Spleen (tissue), 7 donors: ENCODE measurements around the gene C2orf72.

Source experiments
- POLR2A ChIP-seq, 3 donors: fragments of 450-650 bp; IDR thresholded peaks; one replicate each; pipeline ENCODE4 v1.5.1; 2017; ENCODE audit warnings: antibody characterized with exemption in 3 of 3, mild to moderate bottlenecking in 1 of 3
- POLR2AphosphoS5 ChIP-seq, 3 donors: sonication (generic); formaldehyde crosslinking; IDR thresholded peaks; one replicate each; pipeline ENCODE4 v1.5.1; 2017; ENCODE audit warnings: antibody characterized with exemption in 3 of 3
- TF ChIP-seq, protein P1 (sequence below), 11 experiments: fragments of 200-600 bp in 7 of 11; fragments of 450-650 bp in 4 of 11; sonication (generic) in 4 of 11; IDR thresholded peaks in 8 of 11; conservative IDR thresholded peaks in 3 of 11; 1 replicate in 7 of 11; 2 replicates in 4 of 11; pipeline versions ENCODE4 v1.4.0 to v1.8.0; 2016 to 2021; ENCODE audit warnings: antibody characterized with exemption in 11 of 11, inconsistent platforms in 4 of 11, mild to moderate bottlenecking in 1 of 11
- donor health status: DM: no; HTN: no; CAD: no; lungs with moderate emphysema.
- donor health status: DM: no; HTN: no; CAD: no.
- donor health status: DM: no; HTN: no; CAD: no.

DNA sequence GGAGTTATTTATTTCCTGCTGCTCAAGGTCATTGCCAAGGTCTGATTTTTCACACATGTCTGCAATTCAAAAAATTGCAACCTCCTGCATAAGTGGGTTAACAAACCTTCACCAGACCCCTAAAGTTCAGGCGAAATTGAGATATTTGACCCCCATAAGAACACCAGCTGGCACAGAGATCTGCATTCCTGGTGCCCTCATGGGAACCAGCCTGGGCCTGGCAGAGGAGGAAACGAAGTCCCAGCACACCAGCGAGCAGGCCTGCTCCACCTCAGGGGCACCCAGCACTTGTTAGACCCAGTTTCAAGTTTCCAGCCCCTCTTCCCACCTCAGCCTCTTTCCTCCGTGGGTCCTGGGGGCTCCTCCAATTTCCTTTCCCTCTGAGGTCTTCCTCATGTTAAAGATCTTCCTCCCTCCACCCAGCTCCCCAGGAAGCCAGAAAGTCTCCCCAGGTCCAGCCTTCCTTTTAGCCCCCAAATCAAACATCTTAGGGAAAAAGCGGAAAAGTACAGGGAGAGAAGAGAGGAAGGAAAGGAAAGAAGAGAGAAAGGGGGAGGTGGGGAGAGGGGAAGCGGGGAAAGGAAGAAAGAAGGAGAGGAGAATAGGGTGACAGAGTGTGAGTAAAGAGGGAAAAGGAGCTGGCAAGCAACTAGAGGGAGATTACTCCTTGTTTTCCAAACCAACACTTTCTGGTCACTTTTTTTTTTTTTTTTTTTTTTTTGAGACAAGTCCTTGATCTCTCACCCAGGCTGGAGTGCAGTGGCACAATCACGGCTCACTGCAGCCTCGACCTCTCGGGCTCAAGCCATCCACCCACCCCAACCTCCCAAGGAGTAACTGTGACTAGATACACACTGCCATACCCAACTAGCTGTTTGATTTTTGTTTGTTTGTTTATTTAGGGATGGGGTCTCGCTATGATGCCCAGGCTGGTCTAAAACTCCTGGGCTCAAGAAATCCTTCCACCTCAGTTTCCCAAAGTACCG is 3.9 kb upstream of the C2orf72 start:
- TF ChIP-seq, protein P1, sequence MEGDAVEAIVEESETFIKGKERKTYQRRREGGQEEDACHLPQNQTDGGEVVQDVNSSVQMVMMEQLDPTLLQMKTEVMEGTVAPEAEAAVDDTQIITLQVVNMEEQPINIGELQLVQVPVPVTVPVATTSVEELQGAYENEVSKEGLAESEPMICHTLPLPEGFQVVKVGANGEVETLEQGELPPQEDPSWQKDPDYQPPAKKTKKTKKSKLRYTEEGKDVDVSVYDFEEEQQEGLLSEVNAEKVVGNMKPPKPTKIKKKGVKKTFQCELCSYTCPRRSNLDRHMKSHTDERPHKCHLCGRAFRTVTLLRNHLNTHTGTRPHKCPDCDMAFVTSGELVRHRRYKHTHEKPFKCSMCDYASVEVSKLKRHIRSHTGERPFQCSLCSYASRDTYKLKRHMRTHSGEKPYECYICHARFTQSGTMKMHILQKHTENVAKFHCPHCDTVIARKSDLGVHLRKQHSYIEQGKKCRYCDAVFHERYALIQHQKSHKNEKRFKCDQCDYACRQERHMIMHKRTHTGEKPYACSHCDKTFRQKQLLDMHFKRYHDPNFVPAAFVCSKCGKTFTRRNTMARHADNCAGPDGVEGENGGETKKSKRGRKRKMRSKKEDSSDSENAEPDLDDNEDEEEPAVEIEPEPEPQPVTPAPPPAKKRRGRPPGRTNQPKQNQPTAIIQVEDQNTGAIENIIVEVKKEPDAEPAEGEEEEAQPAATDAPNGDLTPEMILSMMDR (IDR thresholded peaks at IDR 0.05 in 8 of 11, conservative IDR thresholded peaks at IDR 0.05 in 3 of 11), result no peak
- TF ChIP-seq POLR2AphosphoS5 (IDR thresholded peaks at IDR 0.05) (no peak), POLR2A (IDR thresholded peaks at IDR 0.05) (no peak)
